ENCODE results near the gene GPR157.

Gene GPR157

DNA sequence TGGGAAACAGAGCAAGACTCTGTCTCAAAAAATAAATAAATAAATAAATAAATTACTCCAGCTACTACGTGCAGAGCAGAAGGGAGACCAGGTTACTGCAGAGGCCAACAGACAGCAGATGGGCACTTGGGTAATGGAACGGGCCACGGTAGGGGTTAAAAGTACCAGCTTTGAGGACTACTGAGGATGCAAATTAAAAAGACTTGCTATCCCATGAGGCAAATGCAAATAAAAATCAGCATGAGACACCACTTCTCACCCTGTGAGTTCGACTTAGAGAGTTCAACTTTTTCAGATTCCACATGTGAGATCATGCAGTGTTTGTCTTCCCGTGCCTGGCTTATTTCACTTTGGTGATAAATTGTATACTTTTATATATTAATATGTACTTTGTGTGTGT, 66.1 kb downstream of the GPR157 start:
- DNase-seq (ENCODE audit: low read depth, low spot score), result no peak

DNA sequence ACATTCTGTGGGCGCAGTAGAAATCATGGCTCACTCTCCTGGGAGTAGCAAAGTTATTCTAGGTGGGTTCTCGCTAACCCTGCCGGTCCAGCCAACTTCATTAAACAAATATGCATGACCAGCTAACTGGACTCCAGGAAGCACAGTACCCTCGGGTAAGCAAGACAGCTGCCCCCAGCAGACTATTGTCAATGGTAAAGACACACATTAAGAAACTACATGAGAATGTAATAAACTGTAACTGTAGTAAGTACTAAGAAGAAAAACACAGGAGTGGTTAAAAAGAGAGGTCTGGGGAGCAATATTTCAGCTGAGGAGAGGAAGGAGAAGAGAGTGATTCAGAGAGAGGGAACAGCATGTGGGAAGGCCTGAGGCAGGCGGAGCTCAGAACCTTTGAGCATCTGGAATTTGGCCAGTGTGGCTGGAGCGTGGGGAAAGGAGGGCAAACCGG, 66.9 kb downstream of the GPR157 start:
- DNase-seq (ENCODE audit: low read depth, low spot score), result no peak

- no peak for DNase-seq (ENCODE audit: low read depth, low spot score)
These were observed 67.5 kb downstream of the GPR157 start for GRCh38 chr1:9061252-9061960.

GRCh38 chr1:9059891-9060744, 68.8 kb downstream of the GPR157 start:
- no peak for DNase-seq (ENCODE audit: low read depth, low spot score)

DNA sequence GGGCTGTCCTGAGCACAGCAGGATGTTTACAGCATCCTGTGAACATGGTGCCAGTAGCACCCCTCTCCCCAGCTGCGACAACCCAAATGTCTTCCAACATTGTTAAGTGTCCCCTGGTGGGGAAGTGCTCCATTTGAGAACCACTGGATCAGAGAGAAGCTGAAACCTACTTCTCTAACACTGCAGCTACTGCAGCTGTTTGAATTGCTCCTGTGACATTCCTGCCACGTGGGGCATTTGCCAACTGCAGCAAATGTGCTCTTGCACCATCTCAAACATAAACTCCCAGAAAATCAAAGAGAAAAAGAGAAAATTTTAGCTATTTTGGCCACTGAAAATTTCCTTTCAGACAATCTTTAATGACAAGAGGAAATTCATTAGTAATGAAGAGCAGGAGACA, 70.4 kb downstream of the GPR157 start:
- DNase-seq (ENCODE audit: low read depth, low spot score), result no peak

- no peak for DNase-seq (ENCODE audit: low read depth, low spot score)
These were observed 71.1 kb downstream of the GPR157 start for GRCh38 chr1:9057851-9058250.

DNA sequence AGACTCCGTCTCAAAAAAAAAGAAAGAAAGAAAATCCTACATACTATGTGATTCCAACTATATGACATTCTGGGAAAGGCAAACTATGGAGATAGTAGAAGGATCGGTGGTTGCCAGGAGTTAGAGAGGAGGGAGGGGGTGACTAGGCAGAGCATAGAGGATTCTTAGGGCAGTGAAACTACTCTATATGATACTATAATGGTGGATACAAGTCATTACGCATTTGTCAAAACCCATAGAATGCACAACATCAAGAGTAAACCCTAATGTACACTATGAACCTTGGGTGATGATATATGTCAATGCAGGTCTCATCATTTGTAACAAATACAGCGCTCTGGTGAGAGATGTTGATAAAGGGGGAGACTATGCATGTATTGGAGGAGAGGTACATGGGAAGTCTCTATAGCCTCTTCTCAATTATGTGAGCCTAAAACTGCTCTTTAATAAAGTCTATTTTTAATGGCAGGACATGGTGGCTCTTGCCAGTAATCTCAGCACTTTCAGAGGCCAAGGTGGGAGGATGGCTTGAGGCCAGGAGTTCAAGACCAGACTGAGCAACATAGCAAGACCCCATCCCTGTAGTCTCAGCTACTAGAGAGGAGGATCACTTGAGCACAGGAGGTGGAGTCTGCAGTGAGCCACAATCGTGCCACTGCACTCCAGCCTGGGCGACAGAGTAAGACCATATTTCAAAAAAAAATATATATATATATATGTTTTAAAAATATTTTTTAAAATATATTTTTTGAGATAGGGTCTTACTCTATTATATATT, 76.4 kb downstream of the GPR157 start:
- DNase-seq (ENCODE audit: low read depth, low spot score), result no peak

DNA sequence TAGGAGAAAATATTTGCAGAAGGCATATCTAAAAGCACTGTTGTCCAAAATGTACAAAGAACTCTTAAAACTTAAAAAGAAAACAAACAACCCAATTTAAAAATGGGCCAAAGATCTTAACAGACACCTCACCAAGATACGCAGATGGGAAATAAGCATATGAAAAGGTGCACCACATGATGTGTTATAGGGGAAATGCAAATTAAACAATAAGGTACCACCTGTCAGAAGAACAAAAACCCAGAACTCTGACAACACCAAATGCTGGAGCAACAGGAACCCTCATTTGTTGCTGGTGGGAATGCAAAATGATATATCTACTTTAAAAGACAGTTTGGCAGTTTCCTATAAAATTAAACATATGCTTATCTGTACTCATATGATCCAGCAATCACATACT, 77.5 kb downstream of the GPR157 start:
- DNase-seq (ENCODE audit: low read depth, low spot score), result no peak

- DNase-seq (ENCODE audit: low read depth, low spot score), result no peak
These were observed 78.1 kb downstream of the GPR157 start for GRCh38 chr1:9050803-9051202.
